Measurements from ENCODE around the gene PACSIN2.

Gene PACSIN2

GRCh38 chr22:42947211-42947990, 67.5 kb downstream of the PACSIN2 start:
- Histone ChIP-seq H3K4me3 (no peak overlapping the region), H3K27ac (peak overlapping the region; percentile 95 to 96), H3K27me3 (no peaks in the 10 kb centered on the region), H3K36me3 (no peaks in the 10 kb centered on the region), H3K9me3 (no peaks in the 10 kb centered on the region), H3K4me1 (peaks cover 7 to 100% (median 87%) of the 10 kb centered on the region in 4 donors)
- DNase-seq = no peak
- intact Hi-C loops (cut with DNase I; ENCODE audit: low total_unique reads) = no loop called here
- no peak for TF ChIP-seq CTCF (IDR thresholded peaks at IDR 0.05)

GRCh38 chr22:42946546-42947198, 68.3 kb downstream of the PACSIN2 start:
- TF ChIP-seq CTCF (IDR thresholded peaks at IDR 0.05) = no peak
- no peak overlapping the region for H3K4me3 ChIP-seq
- H3K9me3 ChIP-seq = no peaks in the 10 kb centered on the region
- no peaks in the 10 kb centered on the region for H3K36me3 ChIP-seq
- peak overlapping the region; percentile 95 to 96 for H3K27ac ChIP-seq
- peaks cover 7 to 100% (median 88%) of the 10 kb centered on the region in 4 donors for H3K4me1 ChIP-seq
- intact Hi-C loops (cut with DNase I; ENCODE audit: low total_unique reads) = no loop called here
- DNase-seq = no peak
- no peaks in the 10 kb centered on the region for H3K27me3 ChIP-seq

GRCh38 chr22:42945736-42946135, 69.2 kb downstream of the PACSIN2 start:
- H3K27ac ChIP-seq = peak overlapping the region; percentile 95 to 96
- TF ChIP-seq CTCF (IDR thresholded peaks at IDR 0.05) = no peak
- H3K4me1 ChIP-seq = peaks cover 7 to 100% (median 92%) of the 10 kb centered on the region in 4 donors
- H3K4me3 ChIP-seq = no peak overlapping the region
- intact Hi-C loops (cut with DNase I; ENCODE audit: low total_unique reads) = no loop called here
- H3K27me3 ChIP-seq = no peaks in the 10 kb centered on the region
- no peaks in the 10 kb centered on the region for H3K36me3 ChIP-seq
- H3K9me3 ChIP-seq = no peaks in the 10 kb centered on the region
- no peak for DNase-seq

- DNase-seq = no peak
Measured at GRCh38 chr22:42945027-42945426, 69.9 kb downstream of the PACSIN2 start.

GRCh38 chr22:42944409-42944808, 70.5 kb downstream of the PACSIN2 start:
- Histone ChIP-seq H3K9me3 (no peaks in the 10 kb centered on the region), H3K4me1 (peaks cover 7 to 100% (median 96%) of the 10 kb centered on the region in 4 donors), H3K36me3 (no peaks in the 10 kb centered on the region), H3K27ac (peak overlapping the region; percentile 95 to 96), H3K27me3 (no peaks in the 10 kb centered on the region), H3K4me3 (peak overlapping the region in 1 of 2 donors; percentile 8)
- intact Hi-C loops (cut with DNase I; ENCODE audit: low total_unique reads) = no loop called here
- TF ChIP-seq CTCF (IDR thresholded peaks at IDR 0.05) = no peak
- DNase-seq = no peak

More at GRCh38 chr22:42945027-42945426, 69.9 kb downstream of the PACSIN2 start:
- no peaks in the 10 kb centered on the region for H3K9me3 ChIP-seq
- H3K4me1 ChIP-seq = peaks cover 7 to 100% (median 95%) of the 10 kb centered on the region in 4 donors
- H3K36me3 ChIP-seq = no peaks in the 10 kb centered on the region
- H3K27ac ChIP-seq = peak overlapping the region; percentile 95 to 96
- H3K27me3 ChIP-seq = no peaks in the 10 kb centered on the region
- intact Hi-C loops (cut with DNase I; ENCODE audit: low total_unique reads) = no loop called here
- no peak overlapping the region for H3K4me3 ChIP-seq
- no peak for TF ChIP-seq CTCF (IDR thresholded peaks at IDR 0.05)
